ENCODE results near the gene EFCAB8.

GRCh38 chr20:32831982-32832381 is 26.7 kb upstream of the EFCAB8 start:
- TF ChIP-seq, protein P1, sequence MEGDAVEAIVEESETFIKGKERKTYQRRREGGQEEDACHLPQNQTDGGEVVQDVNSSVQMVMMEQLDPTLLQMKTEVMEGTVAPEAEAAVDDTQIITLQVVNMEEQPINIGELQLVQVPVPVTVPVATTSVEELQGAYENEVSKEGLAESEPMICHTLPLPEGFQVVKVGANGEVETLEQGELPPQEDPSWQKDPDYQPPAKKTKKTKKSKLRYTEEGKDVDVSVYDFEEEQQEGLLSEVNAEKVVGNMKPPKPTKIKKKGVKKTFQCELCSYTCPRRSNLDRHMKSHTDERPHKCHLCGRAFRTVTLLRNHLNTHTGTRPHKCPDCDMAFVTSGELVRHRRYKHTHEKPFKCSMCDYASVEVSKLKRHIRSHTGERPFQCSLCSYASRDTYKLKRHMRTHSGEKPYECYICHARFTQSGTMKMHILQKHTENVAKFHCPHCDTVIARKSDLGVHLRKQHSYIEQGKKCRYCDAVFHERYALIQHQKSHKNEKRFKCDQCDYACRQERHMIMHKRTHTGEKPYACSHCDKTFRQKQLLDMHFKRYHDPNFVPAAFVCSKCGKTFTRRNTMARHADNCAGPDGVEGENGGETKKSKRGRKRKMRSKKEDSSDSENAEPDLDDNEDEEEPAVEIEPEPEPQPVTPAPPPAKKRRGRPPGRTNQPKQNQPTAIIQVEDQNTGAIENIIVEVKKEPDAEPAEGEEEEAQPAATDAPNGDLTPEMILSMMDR (IDR thresholded peaks at IDR 0.05; ENCODE audit: low read depth, low read length, poor library complexity, severe bottlenecking), result no peak
- no peak for TF ChIP-seq EZH2phosphoT487 (IDR thresholded peaks at IDR 0.05; ENCODE audit: borderline replicate concordance, low read length)
